GM12801 (cell line): Measurements from ENCODE around the gene NPHS1.

Source experiments
- TF ChIP-seq, protein P1 (sequence below): IDR thresholded peaks from one replicate; pipeline ENCODE4 v1.5.1; 2011; ENCODE audit warnings: control low read depth; ENCODE audit not compliant: insufficient read length; ENCODE audit errors: extremely low read depth

The NPHS1 gene

DNA sequence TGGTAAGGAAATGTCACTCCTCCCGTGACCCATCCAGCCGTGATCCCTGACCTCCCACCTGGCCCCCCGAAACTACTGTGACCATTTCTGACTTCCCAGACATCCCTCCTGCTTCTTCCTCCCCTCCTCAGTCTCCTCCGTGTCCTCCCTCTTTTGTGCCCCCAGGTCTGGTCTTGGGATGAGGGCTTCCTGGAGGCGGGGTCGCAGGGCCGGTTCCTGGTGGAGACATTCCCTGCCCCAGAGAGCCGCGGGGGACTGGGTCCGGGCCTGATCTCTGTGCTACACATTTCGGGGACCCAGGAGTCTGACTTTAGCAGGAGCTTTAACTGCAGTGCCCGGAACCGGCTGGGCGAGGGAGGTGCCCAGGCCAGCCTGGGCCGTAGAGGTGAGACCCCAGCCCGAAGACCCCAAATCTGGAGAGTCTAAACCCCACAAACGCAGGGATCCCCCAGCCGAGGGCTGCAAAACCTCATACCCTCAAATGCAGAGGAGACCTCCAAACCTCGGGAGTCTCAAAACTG is 9.4 kb upstream of the NPHS1 start:
- TF ChIP-seq, protein P1, sequence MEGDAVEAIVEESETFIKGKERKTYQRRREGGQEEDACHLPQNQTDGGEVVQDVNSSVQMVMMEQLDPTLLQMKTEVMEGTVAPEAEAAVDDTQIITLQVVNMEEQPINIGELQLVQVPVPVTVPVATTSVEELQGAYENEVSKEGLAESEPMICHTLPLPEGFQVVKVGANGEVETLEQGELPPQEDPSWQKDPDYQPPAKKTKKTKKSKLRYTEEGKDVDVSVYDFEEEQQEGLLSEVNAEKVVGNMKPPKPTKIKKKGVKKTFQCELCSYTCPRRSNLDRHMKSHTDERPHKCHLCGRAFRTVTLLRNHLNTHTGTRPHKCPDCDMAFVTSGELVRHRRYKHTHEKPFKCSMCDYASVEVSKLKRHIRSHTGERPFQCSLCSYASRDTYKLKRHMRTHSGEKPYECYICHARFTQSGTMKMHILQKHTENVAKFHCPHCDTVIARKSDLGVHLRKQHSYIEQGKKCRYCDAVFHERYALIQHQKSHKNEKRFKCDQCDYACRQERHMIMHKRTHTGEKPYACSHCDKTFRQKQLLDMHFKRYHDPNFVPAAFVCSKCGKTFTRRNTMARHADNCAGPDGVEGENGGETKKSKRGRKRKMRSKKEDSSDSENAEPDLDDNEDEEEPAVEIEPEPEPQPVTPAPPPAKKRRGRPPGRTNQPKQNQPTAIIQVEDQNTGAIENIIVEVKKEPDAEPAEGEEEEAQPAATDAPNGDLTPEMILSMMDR: no peak

DNA sequence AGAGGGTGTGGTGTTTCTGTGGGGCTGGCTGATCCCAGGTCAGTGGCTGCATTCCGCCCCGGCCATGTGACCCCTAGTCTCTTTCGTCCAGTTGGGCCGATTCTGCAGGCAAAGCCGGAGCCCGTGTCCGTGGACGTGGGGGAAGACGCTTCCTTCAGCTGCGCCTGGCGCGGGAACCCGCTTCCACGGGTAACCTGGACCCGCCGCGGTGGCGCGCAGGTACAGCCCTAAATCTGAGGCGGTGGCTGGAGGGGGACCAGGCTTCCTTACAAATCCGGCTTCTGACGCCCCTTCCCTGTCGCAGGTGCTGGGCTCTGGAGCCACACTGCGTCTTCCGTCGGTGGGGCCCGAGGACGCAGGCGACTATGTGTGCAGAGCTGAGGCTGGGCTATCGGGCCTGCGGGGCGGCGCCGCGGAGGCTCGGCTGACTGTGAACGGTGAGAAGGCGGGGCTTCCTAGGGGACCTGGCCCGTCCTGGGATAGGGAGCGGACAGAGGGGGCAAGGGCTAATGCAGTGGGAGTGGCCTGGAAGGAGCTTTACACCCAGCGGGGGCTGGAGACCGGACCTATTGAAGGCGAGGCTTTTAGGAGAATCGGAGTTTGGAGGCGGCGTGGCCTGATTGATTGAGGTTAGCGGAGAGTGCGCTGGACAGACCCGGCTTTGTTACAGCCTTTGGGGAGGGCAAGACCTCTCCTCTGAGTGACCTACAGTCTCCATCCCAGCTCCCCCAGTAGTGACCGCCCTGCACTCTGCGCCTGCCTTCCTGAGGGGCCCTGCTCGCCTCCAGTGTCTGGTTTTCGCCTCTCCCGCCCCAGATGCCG is 8.7 kb upstream of the NPHS1 start:
- TF ChIP-seq, protein P1: no peak

DNA sequence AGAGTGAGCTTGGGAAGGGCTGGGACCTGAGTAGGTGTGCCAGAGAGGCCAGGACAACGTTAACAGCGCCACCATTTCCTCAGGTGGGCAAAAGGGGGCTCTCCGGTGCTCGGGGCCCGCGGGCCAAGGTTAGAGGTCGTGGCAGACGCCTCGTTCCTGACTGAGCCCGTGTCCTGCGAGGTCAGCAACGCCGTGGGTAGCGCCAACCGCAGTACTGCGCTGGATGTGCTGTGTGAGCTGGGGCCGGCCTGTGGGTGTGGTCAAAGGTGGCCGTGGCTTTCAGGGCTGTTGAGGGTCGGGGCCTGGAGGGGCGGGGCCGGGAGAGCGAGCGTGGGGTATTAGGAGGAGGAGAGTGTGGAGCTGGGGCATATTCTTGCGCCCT is 8.1 kb upstream of the NPHS1 start:
- TF ChIP-seq, protein P1: no peak

DNA sequence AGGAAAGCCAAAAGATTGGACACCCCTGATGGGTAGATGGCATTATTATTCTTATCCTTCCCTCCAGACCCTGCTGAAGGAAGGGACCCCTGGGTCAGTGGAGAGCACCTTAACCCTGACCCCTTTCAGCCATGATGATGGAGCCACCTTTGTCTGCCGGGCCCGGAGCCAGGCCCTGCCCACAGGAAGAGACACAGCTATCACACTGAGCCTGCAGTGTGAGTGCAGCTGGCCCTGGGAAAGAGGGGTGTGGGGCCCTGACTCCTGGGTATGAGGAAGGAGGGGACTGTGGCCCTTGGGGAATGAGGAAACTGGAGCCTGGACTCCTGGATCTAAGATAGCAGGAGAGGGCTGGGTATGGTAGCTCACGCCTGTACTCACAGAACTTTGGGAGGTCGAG is 7.1 kb upstream of the NPHS1 start:
- TF ChIP-seq, protein P1: no peak

GRCh38 chr19:35858311-35858710 is 6.0 kb upstream of the NPHS1 start:
- TF ChIP-seq, protein P1: no peak

DNA sequence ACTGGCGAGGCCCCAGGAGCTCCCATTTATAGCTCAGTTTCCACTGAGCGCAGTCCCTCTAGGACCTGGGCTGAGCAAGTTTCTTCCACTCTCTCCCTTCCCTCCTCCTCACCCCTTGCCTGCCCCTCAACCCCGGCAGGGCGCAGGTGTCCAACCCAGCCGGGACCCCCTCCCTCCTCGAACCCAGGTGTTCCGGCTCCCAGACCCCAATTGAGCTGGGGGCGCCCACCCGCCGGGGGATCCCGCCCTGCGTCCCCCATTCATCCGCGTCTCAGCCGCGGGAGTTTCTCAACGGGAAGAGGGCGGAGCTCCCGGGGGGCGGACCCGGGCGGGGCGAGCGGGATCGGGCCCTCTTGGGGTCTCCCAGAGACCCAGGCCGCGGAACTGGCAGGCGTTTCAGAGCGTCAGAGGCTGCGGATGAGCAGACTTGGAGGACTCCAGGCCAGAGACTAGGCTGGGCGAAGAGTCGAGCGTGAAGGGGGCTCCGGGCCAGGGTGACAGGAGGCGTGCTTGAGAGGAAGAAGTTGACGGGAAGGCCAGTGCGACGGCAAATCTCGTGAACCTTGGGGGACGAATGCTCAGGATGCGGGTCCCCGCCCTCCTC is 4.3 kb upstream of the NPHS1 start, which contains the start of gene KIRREL2:
KIRREL2 (plus strand) TSS at position 366 of the 604 bp plus-strand sequence; CDS start at position 575, 209 bp downstream.
- TF ChIP-seq, protein P1: no peak

DNA sequence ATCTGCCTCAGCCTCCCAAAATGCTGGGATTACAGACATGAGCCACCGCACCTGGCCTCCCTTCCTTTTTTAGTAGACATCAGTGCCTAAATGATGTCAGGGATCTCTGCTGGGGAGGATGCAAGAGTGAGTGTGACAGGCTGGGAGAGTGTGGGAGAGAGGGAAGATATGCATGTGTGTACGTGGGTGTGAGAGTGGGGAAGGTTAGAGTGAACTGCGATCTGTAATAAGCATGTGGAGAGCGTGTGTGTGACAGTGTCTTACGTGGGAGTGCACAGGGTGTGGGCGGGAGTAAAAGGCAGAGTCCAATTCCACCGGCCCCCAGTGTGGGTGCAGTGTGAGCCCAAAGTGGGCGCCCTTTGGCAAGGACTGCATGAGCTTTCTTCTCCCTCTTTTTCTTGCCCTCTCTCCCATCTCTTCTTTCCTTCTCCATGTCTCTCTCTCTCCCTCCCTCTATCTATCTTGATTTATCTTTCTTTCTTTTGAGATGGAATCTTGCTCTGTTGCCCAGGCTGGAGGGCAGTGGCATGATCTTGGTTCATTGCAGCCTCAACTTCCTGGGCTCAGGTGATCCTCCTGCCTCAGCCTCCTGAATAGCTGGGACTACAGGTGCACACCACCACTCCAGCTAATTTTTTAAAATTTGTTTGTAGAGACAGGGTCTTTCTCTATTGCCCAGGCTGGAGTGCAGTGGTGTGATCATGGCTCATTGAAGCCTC is 893 bp upstream of the NPHS1 start:
- TF ChIP-seq, protein P1: no peak
